Measurements from ENCODE around the gene ANKRD9.

The ANKRD9 gene

GRCh38 chr14:102514987-102515733 is 5.6 kb upstream of the ANKRD9 start:
- H3K4me3 ChIP-seq (ENCODE audit: control insufficient read depth, low read depth, low read length), result no peak overlapping the region
- TF ChIP-seq CTCF (IDR thresholded peaks at IDR 0.05; ENCODE audit: control insufficient read depth, insufficient read depth, low read depth, low read length, missing control alignments), result no peak
- DNase-seq (ENCODE audit: low read depth), result no peak

- H3K4me3 ChIP-seq (ENCODE audit: control insufficient read depth, low read depth, low read length), result no peak overlapping the region
- no peak for DNase-seq (ENCODE audit: low read depth)
- TF ChIP-seq CTCF (IDR thresholded peaks at IDR 0.05; ENCODE audit: control insufficient read depth, insufficient read depth, low read depth, low read length, missing control alignments), result no peak
Observed at GRCh38 chr14:102513899-102514772, 4.6 kb upstream of the ANKRD9 start.

DNA sequence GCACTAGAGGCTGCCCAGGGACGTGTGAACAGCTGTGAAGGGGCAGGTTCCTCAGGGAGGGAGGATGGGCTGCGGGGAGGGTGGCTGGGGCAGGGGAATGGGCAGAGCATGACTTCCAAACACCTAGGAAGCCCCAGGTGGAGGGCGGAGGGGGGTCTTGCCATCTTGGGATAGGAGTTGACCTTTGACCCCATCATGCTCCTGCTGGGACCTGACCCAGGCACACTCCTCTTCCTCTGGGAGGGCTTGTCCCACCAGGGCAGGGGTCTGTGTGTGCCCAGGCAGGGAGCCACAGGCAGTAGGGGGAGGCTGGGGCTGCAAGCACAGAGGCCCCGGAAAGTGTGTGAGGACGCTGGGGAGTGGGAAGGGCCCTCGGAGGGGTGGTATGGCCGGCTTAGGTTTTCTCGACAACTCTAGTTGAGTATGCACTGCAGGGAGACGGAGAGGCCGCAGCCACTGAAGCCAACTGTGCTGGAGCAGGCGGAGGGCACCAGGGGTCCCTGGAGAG is 3.3 kb upstream of the ANKRD9 start:
- TF ChIP-seq CTCF (IDR thresholded peaks at IDR 0.05; ENCODE audit: control insufficient read depth, insufficient read depth, low read depth, low read length, missing control alignments), result no peak
- no peak overlapping the region for H3K4me3 ChIP-seq (ENCODE audit: control insufficient read depth, low read depth, low read length)
- no peak for DNase-seq (ENCODE audit: low read depth)

GRCh38 chr14:102511538-102511937 is 2.0 kb upstream of the ANKRD9 start:
- TF ChIP-seq CTCF (IDR thresholded peaks at IDR 0.05; ENCODE audit: control insufficient read depth, insufficient read depth, low read depth, low read length, missing control alignments), result no peak
- DNase-seq (ENCODE audit: low read depth), result no peak
- H3K4me3 ChIP-seq (ENCODE audit: control insufficient read depth, low read depth, low read length), result no peak overlapping the region

DNA sequence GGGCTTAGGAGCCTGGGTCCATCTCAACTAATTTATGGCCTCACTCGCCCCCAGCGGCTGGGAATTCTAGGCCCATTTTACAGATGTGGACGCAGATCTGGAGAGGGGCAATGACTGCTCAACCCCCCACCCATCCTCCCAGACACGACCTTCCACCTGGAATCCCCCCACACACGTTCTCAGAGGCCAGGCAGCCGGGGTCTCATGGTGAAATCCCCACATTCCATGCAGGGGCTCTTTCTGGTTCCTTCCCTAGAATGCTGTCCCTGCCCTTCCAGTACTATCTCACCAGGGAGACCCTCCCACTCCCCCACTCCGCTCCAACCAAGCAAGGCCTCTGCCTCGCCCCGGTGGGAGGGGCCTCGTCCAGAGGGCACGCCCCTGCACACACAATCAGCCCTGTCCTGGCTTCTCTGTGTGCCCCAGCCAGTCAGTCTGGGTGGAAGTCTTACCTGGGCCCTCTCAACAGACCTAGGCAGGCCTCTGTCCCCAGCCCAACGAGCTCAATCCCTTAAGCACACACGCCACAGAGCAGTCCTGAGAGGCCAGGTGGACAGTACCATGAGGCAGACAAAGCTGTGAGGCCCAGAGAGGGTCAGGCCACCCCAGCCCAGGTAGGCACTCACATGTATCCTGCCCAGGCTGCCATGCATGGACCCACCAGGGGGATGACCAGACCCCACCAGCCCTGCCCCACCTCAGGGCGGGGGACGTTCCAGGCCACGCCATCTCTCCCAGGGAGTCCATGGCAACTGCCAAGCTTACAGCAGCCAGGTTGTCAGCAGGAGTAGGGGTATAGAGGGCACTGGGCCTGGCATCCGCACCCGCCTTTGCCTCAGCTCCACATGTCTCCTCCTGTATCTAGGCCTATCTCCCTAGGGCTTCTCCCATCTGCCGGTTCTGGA is 1.3 kb upstream of the ANKRD9 start:
- no peak overlapping the region; the same call in 1 of the 2 replicates for H3K4me3 ChIP-seq (ENCODE audit: control insufficient read depth, low read depth, low read length)
- no peak for DNase-seq (ENCODE audit: low read depth)
- no peak for TF ChIP-seq CTCF (IDR thresholded peaks at IDR 0.05; ENCODE audit: control insufficient read depth, insufficient read depth, low read depth, low read length, missing control alignments)
